CMK (cell line): ENCODE data around the gene SPIRE1.
"Not testable (repeated sequence)": the region's sequence is repeated elsewhere in the genome, so short reads cannot be mapped to it uniquely, and the experiment has no call there.

ENCODE experiments used
- DNase-seq: peaks from one replicate; pipeline ENCODE4 v3.0.0-alpha.2; 2010; ENCODE audit warnings: low read depth

The SPIRE1 gene

GRCh38 chr18:12598181-12598930 lies 59.6 kb downstream of the SPIRE1 start:
- DNase-seq: no peak

- no peak for DNase-seq
These were observed 60.1 kb downstream of the SPIRE1 start for GRCh38 chr18:12597760-12598159.

DNA sequence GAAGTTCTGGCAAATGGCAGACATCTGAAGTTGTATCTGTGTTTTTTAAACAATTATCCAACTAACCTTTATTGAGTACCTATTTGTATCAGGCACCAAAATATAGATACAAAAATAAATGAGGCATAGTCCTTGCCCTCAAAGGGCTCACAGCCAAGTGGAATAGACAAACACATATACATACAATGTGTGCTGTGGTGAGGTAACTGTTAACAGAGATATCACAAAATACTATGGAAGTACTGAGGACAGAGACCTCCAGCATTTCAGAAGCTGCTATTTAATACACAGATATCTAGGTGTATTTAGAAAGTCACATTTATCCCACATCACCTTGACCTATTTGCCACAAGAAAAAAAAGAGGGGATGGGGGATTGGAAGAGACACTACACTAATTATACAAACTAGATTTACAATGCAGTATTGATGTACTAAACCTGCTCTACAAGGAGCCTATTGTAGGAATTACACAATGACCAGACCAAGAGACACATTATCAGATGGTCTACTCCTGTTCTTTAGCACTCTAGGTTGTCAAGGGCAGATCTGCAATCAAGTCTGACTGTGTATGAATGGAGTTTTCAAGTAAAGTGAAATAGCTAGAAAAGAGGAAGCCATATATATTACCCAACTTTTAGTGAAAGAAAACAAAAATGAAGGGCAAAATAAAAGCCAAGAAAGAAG lies 62.2 kb downstream of the SPIRE1 start:
- DNase-seq: no peak

DNA sequence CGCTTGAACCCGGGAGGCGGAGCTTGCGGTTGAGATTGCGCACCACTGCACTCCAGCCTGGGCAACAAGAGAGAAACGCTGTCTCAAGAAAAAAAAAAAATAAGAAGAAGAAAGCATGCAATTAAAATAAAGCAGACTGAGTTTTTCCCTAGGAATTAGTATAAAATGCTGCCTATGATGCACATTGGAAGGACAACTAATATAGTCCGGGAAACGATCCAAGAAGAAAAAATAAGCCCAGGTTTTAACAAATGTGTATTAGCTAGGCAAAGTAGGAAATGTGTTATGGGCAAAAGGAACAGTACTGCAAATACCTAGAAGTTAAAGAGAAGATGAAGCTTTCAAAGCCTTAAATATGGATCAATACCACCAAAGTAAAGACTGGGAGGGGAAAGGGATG lies 64.0 kb downstream of the SPIRE1 start:
- DNase-seq: no peak

- no peak for DNase-seq
These were observed 65.2 kb downstream of the SPIRE1 start for GRCh38 chr18:12592597-12593127.

- DNase-seq: no peak
These were observed 68.5 kb downstream of the SPIRE1 start for GRCh38 chr18:12589448-12589847.

DNA sequence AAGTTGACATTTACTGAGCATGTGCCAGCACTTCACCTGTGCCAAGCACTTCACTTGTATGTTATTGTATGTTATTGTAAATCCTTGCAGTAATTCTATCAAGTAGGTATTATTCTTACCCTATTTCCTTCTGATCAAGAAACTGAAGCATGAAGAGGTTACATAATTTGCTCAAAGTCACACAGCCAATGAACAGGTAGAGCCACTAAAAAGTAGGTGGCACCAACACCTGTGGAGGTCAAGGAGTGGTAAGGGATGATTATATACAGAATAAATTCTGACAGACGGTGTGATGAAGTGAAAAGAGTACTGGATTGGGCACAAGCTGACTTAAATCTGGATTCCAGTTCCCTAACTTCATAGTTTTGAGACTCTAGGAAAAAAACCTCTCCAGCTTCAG lies 71.0 kb downstream of the SPIRE1 start:
- no peak for DNase-seq

DNA sequence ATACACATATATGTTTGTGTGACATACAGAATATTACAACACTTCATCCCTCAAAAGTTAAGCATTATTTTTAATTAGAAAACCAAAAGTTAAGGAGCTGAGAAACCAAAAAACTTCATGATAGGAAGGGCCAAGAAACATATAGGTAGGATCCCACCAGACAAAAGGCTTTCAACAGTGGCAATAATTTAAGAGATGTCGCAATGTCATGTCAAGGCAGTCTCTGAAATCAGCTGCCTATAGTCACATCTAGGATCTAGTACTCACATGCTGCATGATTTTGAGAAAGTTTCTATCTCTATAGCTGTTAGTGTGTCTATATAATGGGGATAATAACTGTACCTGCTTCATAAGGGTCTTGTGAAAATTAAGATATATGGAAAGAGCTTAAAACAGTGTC lies 72.7 kb downstream of the SPIRE1 start:
- DNase-seq: no peak

DNA sequence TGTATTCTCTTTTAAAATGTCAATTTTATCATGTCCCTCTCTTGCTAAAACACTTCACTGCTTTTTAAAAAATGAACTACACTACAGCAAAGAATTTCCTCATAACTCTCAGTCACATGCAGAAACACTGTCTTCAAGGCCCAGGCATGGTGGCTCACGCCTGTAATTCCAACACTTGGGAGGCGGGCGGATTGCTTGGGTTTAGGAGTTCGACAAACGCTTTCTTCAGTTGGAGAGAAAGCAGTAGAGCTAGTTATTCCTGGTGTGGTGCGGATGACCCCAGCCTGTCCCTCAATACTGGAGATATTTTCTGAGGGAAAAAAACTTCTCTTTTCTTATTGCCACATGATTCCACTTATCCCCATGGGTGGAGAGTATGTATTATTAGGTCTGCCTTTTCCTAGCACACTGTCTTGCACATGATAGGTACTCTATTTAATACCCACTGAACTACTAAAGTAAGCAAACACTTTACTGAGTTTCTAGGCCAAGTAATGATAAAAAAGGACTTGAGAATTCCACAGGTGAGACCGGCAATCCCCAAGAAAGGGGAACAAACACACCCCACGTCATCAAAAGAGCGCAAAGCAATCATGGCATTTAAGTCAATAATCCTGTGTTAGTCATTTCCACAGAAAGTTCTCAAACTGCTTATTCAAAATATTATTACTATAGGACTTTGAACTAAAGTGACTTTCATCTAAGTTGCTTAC lies 77.1 kb downstream of the SPIRE1 start:
- DNase-seq: no peak

GRCh38 chr18:12579775-12580174 lies 78.1 kb downstream of the SPIRE1 start:
- no peak for DNase-seq

DNA sequence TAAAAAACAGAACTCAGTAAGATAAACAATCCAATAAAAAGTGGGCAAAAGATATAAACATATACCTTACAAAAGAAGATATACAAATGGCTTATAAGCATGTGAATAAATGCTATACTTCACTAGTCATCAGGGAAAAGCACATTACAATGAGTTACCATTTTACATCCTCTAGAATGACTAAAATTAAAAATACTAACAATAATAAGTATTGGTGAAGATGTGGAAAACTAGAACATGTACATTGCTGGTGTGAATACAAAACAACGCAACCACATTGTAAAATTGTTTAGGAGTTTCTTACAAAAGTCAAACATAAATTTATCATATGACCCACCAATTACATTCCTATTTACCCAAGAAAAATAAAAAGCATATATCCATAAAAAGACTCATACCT lies 80.1 kb downstream of the SPIRE1 start:
- DNase-seq: no peak

DNA sequence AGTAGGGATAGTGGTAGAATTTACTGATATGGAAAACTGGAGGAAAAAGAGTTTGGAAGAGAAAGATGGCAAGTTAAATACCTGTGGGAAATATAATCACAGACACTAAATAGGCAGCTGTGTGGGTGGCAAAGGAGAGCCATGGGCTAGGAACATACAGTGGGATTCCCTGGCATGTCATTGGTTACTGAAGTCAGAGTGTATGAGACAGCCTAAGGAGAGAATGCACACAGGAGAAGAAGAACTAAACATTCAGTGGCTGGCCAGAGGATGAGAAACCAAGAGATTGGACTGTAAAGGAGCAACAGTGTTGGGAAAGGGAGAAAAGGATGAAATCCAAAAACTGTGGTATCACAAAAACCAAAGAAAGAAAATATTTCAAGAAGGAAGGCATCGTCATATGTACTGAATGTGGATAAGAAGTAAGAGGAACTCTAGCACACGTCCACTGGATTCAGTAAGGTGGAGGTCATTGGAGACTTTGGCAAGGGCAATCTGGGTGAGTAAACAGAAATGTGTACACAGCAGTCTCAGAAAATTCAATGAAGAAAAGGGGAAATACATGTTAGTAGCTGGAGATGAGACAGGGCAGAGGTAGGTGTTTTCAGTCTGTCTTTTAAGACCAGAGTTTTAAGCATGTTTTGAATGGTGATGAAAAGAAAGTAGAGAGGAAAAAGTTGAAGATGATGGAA lies 83.3 kb downstream of the SPIRE1 start:
- no peak for DNase-seq

- DNase-seq: no peak
These were observed 86.3 kb downstream of the SPIRE1 start for GRCh38 chr18:12571630-12572029.

DNA sequence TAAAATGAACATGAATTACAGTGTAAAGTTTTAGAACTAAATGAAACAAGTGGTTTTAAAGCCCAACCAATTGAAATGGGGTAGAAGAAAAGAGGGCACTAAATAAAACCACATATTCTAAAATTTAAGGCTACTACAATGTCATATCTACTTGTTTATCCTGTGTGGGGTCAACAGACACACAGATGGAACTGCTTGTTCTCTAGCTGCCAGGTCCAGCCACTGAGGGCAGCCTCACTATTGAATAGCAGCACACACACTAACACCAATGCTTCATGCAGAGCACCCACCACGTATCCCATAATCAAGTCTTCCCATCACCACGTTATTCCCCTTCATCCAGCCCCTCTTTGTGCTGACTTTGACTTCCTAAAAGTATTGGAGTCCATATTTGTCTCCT lies 88.1 kb downstream of the SPIRE1 start:
- no peak for DNase-seq

DNA sequence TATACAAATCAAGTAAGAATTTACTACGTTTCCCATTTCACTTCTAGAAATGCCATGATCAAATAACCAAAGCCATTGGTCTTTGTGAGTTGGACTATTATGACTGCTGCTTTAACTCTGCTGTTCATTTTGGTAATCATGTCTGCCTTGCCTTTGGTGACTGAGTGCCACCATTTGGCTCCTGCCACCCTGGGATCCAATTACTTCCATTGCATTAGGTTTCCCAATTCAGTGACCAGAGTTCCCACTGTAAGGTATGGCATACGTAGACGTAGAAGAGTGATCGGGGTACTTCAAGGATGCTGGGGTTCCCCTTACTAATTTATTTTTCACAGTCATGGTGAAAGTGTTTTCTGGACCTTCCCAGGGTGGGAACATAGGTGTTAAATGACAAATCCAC lies 90.1 kb downstream of the SPIRE1 start:
- DNase-seq: no peak

DNA sequence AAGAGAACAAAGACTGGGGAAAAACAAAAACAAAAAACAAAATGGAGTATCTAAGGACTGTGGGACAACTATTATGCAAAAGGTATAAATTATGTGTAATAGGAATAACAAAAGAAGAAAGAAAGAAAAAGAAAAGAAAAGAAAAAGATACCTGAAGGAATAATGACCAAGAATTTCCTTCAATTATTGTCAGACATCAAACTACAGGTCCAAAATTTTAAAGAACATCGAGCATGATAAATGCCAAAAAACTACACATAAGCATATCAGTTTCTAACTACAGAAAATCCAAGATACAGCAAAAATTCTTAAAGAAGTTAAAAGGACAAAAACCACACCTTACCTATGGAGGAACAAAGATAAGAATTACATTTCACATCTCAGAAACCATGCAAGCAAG lies 93.0 kb downstream of the SPIRE1 start:
- no peak for DNase-seq

DNA sequence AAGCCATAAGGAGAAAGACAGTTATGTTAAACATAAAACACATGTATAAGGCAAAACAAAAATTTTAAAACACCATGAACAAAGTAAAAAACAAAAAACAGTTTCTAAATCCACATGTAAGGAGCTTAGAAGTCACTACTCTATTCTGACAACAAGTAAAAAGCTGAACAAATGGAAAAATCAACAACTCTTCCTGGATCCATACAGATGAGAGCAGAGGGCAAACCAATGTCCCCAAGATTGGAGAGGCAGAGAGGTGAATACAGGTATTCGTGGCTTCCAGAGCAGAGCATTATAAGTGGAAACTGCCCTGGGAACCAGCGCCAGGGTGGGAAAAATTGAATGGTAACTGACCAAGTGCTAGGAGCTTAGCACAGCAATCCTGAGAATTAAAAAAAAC lies 93.5 kb downstream of the SPIRE1 start:
- DNase-seq: no peak

GRCh38 chr18:12560600-12560999 lies 97.3 kb downstream of the SPIRE1 start:
- not testable (repeated sequence) for DNase-seq

- DNase-seq: no peak
These were observed 98.6 kb downstream of the SPIRE1 start for GRCh38 chr18:12559319-12559718.

- no peak for DNase-seq
These were observed 100.7 kb downstream of the SPIRE1 start for GRCh38 chr18:12556946-12557806.

- DNase-seq: no peak
These were observed 103.0 kb downstream of the SPIRE1 start for GRCh38 chr18:12554796-12555388.
